Stimulated activated CD8-positive, alpha-beta memory T cell treated with anti-CD3 and anti-CD28 coated beads, Interleukin-7, amount 100 ng/mL, for 1 hour (primary cell): ENCODE measurements around the gene TADA1.

Source experiments
- DNase-seq, 2 donors: peaks; one replicate each; pipeline ENCODE4 v3.0.0-alpha.2; 2020; ENCODE audit warnings: low read depth in 2 of 2

TADA1 gene, protein sequence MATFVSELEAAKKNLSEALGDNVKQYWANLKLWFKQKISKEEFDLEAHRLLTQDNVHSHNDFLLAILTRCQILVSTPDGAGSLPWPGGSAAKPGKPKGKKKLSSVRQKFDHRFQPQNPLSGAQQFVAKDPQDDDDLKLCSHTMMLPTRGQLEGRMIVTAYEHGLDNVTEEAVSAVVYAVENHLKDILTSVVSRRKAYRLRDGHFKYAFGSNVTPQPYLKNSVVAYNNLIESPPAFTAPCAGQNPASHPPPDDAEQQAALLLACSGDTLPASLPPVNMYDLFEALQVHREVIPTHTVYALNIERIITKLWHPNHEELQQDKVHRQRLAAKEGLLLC

DNA sequence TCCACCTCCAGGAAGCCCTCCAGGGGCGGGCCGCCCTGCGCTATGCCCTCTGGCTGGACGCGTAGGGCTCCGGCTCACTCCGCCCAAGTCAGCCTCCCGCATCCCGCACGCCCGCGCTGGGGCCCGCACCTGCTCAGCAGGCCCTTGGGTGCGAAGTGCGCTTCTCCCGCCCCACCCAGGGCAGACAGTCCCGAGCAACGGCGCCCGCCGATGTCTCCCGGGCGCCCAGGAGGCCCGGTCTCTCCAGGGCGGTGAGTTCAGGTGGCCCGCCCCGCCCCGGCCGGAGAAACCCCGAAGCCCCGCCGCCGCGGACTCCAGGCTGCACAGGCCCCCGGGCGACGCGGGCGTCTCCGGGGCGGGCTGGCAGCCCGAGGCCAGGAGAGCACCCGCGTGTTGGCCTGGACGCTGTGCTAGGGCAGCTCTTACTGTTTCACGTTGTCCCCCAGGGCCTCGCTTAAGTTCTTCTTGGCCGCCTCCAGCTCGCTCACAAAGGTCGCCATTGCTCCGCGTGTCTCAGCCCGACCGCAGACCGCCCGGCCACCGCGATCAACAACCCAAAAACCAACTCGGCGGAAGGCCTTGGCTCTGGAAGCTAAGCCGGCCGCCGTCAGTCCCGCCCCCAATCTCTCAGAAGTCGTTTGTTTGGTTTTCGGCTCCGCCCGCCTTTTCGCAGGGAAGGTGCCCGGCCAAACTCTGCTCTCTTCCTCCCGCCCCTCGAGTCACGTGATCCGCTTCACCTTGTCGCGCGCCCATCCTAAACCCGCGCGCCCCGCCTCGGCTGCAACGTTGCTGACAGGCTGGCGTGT lies at the start of gene TADA1:
Gene TADA1, minus strand, starts transcription at position 531 of the 806 bp plus-strand sequence. Its CDS starts 31 bp downstream, at position 500.
- DNase-seq: peak; percentile 97

DNA sequence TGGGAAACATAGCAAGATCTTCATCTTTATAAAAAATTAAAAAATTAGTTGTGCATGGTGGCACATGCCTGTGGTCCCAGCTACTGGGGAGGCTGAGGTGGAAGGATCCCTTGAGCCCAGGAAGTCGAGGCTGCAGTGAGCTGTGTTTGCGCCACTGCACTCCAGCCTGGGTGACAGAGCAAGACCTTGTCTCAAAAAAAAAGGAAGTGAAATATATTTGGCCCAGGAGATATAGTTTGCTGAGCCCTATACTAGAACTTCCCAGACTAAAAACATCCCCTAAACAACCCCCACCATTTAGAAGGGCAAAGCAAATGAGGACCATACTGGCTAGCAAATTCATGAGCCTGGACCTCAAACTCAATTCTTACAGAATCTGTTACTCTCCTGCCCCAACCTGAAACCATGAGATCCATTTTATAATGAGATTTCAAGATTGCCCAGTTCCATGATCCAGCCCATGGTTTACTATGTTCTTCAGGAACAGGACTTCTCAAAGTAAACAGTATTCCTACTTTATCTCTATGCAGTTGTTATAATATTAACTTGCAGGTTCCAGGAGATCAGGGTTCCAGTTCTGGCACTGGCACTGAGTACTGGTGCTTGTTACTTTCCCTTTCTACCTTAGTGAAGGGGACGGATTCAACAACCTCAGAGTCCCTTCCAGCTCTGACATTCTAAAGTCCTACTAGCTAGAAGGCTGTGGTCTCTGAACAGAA lies 48.9 kb upstream of the TADA1 start:
- no peak for DNase-seq

DNA sequence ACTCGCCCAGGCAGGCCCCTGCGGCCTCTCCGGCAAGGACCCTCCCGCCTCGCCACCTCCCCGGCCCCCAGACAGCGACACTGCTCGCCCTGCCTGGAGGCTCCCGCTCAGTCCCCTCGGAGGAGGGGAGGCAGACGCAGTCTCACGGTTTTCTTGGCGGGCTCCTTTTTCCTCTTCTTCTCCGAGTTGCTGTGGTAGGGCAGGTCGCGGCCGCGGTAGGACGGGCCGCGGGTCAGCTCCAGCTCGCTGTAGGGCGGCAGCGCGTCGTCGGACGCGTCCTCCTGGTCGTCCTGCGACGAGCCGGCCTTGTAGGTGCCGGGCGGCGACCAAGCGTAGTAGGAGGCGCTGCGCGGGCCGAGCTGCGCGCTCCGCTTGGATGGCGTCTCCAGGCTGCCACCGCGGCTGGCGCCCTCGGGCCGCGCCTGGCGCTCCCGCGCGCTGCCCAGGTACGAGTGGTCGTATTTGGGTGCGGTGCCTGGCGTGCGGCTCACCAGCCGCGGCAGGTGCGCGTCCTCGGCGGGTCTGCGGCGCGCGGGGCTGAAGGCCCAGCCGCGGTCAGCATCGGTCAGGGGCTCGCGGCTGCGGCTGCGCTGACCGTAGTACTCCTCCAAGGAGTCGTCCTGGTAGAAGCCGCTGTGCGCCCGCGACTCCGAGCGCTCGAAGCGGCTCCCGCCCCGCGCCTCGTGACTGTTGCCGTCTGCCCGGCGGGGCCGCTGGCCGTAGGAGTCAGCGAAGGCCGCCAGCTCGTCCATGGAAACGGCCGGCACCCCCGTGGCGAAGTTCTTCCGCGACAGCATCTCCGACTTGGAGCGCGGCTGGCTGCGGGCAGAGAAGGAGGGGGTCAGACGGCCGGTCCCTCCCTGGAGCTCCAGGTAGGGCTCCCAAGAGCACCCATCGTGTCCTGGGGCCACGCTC lies 44.8 kb upstream of the TADA1 start:
- no peak for DNase-seq

DNA sequence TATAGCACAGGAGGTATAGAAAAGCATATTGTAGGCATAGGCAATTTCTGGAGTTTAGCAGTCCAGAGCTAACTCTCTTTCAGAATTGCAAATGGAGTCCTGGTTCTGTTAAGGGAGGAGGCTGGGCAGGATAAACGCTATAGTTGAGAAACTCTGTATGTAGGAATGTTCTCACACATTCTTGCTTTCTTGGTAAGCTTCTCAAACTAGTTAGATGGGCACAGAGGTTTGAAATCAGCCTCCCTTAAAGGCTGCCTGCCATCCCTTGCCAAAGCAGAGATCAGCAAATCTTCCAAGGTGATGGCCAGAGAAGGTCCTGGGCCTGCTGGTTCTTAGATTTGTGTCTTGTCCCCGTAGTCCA lies 42.9 kb upstream of the TADA1 start:
- no peak for DNase-seq

DNA sequence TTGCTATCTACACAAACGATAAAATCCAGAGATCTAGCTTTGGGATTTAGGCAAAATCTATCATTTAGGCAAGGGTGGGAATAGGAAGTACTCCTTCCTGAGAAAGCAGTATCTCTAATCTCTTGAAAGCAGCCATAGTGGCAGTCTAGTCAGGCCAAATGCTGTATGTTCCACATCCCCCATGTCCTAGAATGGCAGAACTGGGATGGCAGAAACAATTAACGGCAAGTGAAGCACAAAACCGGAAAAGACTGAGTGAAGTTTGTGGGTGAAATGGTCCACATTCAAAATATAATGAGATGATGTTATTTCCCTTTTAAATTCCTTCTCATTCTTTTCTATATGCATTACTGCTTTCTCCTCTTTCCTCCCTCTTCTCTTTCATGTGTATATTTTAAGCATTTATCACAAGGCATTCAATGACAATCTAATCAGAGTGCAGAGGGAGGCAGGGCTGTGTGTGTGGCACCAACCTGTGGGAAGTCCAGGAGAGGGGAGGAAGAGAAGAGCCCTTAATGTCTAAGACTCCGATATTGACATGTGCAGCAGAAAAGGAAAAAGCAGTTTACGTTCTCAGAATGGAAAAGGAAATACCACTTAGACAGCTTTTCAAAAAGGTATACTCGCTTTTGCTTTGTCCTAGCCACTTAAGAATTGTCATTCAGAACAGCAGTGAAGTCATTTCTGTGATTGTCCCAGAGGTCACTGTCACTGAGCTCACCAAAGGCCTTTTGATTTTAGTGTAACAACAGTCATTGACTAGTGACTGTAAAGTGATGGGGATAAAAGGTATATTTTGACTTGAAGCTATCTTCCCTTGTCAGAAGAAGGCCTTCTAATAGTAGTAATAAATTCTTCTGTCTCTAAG lies 42.3 kb upstream of the TADA1 start:
- DNase-seq: no peak

DNA sequence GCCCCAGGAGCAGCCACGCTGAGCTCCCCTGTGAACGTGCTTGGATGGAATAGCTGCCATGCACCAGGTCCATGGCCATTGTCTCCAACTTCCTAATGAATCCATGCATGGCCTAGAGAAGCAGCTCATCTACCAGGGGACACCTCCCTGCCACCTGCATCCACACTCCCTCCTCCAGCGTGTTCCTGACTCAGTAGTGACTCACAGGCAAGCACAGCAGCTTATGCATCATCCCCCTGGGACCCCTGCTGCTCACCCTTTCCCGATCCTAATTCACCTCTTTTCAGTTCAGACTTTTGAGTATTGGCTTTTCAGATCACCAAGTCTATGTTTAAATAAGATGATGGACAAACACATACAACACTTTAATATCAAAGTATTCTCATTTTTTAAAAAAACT lies 39.9 kb upstream of the TADA1 start:
- DNase-seq: no peak

DNA sequence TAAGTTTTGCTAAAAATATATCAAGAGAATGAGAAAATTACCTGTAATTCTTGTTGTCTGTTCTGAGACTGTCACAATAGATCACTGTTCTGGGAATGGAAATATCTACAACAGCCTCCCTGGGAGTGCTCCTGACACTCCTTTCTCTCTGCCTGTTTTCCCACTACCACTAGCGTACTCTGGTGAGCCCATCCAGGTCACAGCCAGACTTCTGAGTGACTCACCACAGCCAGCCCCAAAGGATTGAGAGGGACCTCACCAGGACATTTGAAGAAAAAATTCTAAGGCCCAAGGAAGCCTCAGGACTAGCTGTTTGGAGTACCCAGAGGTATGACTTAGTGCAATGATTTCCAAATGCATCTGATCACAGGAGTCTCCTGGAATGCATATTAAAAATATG lies 39.0 kb upstream of the TADA1 start:
- no peak for DNase-seq

DNA sequence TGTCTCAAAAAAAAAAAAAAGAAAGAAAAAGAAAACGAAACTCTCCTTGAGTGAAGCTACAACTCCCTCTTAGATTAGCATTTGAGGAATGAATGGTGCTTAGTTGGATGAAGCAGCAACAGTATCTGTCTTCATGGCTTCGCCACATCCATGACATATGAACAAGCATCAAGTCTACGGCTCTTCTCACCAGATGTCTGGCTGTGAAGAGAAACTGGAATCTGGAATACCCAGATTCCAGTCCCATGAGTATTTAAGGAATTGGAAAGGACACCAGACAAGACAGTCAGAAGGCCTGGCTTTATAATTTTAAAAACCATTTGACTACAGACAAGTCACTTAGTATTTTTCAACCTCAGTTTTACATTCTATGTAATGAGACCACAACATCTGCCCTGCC lies 38.0 kb upstream of the TADA1 start:
- no peak for DNase-seq

DNA sequence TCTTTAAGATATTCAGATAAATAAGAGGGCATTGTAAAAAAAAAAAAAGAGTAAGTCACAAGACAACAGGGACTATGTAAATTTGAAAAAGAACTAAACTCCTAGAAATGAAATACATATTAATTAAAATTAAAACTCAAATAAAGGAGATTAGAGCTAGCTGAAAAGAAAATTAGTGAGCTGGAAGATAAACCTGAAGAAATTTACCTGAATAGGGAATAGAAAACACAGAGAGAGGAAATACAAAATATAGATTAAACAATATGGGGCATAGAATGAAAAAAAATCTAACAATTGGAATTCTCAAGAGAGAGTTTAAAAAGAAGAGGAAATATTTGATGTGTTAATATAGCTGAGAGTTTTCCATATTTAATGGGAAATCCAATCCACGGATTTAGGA lies 35.6 kb upstream of the TADA1 start:
- no peak for DNase-seq

DNA sequence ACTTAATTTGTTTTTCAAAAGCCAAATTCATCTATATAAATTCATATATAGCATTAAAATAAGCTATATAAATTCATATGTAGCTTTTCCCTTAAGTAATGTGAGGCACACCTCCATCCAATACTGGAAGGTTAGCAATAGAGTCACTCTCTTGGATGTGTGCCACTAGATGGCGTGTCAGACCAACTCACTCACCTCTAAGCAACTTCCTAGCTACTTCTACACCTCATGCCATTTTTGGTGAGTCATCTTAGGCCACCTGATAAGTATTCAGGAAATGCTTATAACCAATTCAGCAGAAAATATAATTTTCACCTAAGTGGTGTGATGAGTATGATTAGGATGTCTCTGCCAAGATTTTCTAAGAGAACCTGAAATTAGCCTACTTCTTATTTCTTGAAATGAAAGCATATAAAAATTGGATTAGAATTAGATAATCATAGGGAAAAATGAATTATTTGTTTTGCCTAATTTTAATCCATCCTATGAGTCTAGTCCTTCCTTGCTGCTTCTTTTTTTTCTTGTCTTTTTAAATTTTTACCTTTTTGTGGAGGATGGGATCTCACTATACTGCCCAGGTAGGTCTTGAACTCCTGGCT lies 34.4 kb upstream of the TADA1 start:
- peak; percentile 46 to 53 for DNase-seq

DNA sequence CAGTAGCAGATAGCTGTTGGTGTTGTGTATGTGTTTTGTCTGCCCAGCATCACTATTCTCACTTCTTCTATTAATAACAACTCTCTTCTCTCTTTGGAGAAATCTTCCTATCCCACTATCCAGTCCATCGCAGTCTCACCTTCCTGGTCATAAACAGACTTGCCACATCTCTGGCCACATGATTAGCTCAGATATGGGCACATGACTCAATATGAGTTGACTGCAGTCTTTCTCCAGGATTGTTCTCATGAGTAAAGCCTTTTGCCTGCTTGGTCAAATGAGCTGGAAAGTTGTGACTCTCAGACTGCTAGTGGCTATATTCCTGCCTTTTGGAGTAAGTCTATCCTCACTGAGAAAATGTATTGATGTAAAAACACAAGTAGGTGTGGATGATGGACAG lies 32.9 kb upstream of the TADA1 start:
- DNase-seq: no peak

DNA sequence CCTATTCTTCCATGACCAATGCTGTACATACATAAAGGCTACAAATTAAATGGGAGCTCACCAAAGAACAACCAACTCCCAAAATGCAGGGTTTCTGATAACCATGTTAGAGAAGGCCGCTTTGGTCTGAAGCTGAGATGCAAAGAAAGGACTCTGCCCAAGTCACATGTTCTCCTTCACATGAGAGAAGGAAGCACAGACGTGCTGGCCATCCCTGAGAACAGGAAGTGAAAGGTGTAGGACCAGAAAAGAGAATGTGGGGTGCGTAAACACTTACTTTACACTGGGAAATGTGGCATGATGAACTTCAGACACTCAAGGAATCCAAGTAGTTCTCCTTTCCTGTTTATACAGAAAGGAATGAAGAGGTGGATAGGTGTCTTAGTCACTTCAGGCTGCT lies 31.7 kb upstream of the TADA1 start:
- no peak for DNase-seq

DNA sequence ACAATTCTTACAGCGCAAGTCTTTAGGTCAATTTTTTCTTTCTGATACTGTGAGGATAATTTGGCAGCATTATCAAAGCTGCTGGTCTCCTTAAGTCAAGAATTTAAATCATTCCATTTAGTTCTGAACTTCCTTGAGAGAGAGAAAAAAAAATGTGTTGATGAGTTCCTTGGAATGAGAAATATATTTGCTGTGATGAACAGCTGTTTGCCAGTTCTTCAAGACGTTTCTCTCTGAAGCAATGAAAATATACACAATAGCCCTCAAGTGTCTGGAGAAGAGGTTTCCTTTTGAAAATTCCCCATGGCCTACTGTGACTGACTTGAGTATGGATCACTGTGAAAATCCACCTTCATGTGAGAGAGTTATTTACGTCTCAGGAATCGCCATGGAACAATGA lies 31.0 kb upstream of the TADA1 start:
- no peak for DNase-seq

DNA sequence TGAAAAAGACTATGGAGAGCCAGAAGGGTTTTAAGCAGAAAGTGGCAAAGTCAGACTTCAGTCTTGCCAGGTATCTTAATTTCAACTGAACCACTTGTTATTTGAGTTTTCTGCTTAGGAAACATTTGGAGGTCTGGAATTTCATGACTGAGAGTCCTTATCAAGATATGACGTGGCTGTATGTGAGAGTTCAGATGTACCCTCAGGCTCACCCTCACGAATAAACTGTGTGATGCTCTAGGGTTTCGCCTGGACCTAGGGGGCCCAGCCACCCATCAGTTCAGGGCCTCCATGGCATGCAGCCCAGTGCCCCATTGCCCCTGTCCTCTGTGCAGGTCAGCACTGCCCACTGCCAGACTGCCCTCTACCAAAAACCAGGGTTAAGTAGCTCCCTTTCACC lies 30.6 kb upstream of the TADA1 start:
- no peak for DNase-seq

DNA sequence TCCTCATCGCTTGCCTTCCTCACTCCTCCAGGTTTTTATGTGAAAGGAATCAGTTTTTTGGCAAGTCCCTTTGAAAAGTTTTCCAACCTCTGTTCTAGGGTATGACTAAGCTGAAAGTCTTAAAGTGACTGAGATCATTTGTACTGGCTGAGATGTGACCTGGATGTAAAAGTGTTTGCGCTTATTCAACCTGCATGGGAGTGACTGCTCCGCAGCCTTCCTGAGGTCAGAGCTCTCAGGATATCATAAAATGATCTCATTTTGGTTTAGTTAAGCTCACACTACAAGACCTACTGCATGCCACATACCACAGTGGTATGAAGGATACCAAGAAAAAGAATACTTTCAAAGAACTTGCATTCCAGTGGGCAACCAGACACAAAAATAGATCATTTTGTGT lies 29.8 kb upstream of the TADA1 start:
- no peak for DNase-seq

DNA sequence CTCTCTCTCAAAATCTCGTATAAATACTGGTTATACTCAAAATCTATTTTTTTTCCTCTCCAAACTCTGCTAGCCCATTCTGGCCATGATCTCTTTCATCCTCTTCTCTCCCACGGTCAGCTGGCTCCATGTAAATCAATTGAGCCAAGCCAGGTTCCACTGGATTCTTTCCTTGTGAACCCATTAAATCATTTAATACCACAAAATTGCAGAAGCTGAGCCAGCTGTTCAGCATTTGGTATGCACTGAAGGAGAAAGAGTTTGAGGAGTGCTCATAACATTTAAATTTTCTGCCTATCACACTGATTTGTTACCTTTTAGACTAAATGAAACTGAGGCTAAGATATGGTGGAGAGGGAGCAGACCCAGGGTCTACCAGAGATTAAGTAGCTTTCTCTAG lies 29.1 kb upstream of the TADA1 start:
- DNase-seq: no peak

DNA sequence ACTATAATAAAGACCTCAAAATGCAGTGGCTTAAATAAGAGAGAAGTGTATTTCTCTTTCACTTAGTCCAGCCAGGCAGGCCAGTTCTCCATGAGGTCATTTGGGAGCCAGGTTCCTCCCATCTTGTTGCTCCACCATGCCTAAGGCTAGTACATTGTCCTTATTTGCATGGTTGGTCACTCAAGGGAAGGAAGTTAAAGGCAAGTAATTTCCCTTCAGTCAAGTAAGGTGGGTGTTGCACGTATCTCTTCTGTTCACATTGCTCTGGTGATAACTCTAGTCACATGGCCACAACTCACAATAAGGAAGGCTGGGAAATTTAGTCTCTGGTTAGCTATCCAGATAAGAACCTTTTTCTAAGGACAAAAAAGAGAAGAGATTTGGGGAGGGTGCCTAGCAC lies 27.2 kb upstream of the TADA1 start:
- DNase-seq: no peak

DNA sequence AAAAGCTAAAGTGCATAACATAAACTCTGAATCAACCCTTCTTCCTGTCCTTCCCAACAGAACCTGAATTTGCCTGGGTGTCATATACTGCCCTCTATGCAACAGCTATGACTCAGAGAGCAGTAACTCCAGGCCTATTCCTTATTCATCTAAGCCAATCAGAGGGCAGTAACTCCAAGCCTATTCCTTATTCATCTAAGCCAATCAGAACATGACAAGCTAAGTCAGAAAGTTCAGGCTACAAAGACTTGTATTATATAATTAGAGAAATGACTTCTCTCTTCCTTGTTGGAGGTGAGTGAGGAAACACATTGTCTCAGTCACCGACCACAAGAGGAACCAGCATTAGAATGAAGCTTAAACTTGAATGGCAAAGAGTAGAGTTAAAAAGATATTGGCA lies 26.2 kb upstream of the TADA1 start:
- no peak for DNase-seq

DNA sequence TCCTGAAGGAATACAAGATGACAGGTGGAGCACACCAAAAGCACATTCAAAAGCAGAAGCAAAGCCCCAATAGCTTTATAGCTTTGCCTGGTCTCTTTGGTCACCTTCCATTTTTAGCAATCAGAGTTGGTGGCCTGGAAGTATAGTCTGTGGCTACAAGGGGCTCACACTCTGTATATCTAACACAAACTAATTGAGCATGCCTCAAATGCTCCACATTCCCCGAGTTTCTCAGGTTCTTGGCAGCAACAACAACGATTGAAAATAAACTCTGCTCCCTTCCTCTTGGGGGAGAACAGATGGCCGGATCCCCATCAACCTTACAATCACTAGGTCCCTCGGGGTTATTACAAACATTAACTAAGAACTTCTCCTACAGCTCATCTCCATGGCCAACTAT lies 24.9 kb upstream of the TADA1 start:
- no peak for DNase-seq

DNA sequence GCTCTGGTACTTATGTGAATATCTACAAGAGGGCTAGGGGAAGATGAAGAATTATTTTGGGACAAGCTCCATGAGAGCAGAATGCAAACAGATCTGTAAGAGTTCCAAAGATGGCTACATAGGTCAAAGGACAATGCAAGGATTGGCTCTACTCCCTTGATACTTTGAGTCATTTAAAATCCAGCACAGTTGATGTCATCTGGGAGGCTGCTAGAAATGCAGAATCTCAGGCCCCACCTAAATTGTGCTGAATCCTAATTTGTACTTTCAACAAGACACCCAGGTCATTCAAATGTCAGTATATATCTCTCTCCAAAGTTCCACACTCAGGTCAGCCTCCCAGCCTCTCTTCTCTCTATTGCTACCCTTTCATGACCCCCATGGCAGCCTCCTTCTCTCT lies 23.7 kb upstream of the TADA1 start:
- no peak for DNase-seq
